NOMO-1 treated with DMSO at 0.1 percent for 48 hours (cell line): Measurements from ENCODE around the gene ING2.

Source experiments
- DNase-seq: peaks from one replicate; lab custom pipeline; 2025; ENCODE audit not compliant: unreplicated experiment; lab: John Stamatoyannopoulos, UW

The ING2 gene

GRCh38 chr4:183499389-183499788, 5.5 kb upstream of the ING2 start:
- DNase-seq: no peak

- peak; percentile 72 for DNase-seq
These were observed 5.1 kb upstream of the ING2 start for GRCh38 chr4:183499801-183500200.

- peak; percentile 50 for DNase-seq
These were observed 1.3 kb upstream of the ING2 start for GRCh38 chr4:183503497-183504063.

- DNase-seq: peak; percentile 98
These were observed 561 bp upstream of the ING2 start for GRCh38 chr4:183504064-183504929.

GRCh38 chr4:183505611-183506388, 942 bp downstream of the ING2 start:
- peak; percentile 76 for DNase-seq

- DNase-seq: no peak
These were observed 1.5 kb downstream of the ING2 start for GRCh38 chr4:183506389-183506735.

DNA sequence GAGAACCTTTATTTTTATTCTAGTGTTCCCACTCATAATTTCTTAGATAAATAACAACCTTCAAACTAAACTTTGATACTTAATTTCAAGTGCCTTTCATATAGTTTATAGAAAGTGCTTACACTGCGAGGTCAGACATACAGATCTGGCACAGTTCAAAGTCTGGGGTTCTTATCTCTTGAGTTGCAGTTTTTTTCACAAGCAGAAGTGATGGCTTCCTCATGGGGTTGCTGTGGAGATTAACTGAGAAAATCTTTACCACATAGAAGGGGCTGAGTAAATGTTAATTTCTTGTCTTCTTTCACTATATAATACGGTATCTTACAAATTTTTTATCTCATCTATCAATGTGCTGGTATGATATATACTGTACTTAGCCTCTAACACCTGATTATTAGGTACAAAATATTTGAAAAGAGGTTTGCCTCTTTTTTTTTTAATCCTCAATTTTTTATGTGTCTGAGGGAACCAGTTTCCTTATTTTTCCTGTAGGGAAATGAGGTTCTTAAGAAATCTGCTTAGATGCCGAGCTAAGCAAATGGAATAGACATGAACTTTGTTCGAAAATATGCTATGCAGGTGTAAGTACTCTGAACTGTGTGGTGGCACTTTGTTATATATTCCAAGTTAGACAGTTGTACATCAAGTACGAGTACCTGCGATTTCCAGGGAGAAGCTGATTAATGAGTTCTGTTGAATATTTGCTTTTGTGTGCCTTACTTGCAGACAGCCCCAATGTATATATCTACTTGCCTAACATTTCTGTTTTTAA, 3.3 kb downstream of the ING2 start:
- DNase-seq: peak; percentile 26

GRCh38 chr4:183508697-183509335, 4.0 kb downstream of the ING2 start:
- DNase-seq: no peak

DNA sequence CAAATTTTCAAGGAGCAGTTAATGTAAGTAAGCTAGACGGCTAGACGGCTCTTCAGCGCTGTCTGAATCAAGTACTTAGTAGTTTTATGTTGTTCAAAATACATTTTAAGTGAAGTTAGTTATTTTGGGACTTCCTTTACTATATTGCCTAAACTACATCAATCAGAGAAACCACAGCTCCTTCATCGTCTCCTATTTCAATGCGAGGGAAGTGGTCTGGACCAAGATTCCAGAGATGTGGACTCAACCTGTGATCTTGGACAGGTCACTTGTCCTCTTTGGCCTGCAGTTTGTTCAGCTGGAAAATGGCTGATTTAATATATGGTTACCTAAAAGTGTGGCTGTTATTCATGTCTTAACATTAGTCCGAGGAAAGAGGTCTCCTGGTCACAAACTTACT, 10.6 kb downstream of the ING2 start:
- peak; percentile 27 for DNase-seq

GRCh38 chr4:183517194-183517593, 12.3 kb downstream of the ING2 start:
- no peak for DNase-seq

DNA sequence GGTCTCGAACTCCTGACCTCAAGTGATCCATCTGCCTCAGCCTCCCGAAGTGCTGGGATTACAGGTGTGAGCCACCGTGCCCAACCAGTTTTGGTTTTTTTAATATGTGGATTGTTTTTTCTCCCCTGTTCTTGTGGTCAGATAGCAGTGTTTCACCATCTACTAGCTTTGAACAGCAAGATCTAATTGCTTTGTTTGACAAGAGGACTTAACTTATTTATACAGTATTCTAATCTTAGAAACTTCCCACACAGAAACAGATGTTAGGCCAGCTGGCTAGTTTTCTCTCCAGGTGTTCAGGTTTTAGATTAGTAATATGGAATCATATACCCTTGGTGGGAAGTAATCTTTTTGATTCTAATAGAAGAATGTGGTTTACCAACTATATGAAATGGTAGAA, 12.9 kb downstream of the ING2 start:
- DNase-seq: no peak

DNA sequence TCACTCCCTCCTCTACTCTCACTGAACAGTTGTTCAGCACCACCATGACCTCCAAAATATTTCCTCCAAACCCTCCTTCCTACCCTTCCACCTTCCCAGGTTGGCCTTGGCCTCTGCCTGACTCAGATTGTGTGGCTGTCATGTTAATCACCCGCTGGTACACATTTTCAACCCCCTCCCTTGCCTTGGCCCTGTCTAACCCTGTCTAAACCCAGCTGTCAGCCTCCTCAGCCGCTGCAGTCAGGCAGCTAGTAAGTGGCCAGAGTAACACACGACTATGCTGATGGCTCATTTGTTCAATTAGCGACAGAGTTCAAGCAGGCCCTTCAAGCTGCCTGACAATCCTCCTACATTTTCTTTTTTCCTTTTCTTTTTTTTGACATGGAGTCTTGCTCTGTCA, 18.0 kb downstream of the ING2 start:
- DNase-seq: no peak

- DNase-seq: no peak
These were observed 22.5 kb downstream of the ING2 start for GRCh38 chr4:183527326-183527725.

DNA sequence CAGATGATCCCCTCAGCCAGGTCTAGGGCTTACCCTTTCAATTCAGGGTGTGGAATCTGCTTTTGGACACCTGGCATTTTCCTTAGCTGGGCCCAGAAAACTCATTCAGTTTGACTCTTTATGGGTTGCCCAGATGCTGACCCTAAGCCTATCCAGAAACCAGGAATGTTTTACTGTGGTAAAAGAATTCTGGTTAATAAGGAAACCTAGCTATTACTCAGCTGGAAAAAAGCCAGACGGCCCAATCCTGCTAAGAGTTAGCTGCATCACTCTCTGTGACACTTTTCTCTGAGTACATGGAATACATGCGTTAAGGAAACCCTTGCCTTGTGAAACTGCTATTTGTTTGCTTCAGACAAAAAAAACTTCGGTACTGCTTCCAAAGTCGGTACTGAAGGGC, 28.0 kb downstream of the ING2 start:
- no peak for DNase-seq

- no peak for DNase-seq
These were observed 28.8 kb downstream of the ING2 start for GRCh38 chr4:183533698-183534097.

- DNase-seq: no peak
These were observed 35.7 kb downstream of the ING2 start for GRCh38 chr4:183540410-183541009.

DNA sequence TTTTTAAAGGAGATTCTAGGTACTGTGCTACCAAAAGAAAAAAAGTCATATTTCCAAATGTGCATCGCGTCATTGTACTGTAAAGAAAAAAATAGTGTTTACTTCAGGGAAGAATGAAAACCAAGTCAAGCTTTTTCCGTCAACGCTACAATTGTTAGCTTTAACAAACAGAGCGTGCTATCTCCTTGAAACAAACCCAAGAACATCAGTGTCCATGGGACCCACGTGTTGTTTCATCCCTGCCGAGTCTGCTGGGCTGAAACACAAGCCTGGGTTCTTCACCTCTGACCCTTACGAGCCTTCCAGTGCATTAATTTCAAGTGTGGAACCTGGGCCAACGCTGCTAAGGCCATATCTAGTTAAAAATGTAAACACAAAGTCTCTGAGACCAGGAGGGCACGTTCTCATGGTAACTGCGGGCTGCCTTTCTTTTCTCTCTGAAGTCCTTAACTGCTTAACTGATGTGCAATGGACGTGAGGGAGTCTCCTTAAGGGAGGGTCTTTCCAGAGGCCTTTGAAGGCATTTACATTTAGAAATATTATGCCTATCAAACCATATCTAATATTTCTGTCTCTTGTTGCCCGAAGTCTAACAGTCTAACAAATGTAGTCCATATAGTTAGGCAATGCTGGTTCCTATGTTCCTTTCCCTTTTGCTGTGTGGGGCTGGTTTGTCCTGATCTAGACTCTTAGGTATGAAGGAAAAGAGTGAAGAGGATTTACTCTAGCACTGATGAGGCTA, 36.3 kb downstream of the ING2 start:
- DNase-seq: no peak

- no peak for DNase-seq
These were observed 36.8 kb downstream of the ING2 start for GRCh38 chr4:183541752-183542040.

DNA sequence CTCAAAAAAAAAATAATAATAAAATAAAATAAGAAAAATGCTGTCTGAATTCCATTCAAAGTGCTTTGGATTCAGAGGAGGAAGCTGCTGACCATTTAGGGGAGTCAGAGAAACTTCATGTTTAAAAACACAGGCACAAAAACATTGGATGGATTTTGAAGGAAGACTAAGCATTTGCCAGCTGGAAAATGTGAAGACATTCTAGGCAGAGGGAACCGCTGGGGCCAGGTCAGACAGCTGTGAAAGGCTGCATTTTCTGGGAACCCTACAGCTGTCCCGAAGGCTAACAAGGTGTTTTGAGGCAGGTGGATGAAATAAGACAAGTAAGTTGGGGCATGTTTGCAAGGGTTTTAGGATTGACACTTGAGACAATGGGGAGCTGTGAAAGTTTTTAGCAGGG, 38.6 kb downstream of the ING2 start:
- no peak for DNase-seq

DNA sequence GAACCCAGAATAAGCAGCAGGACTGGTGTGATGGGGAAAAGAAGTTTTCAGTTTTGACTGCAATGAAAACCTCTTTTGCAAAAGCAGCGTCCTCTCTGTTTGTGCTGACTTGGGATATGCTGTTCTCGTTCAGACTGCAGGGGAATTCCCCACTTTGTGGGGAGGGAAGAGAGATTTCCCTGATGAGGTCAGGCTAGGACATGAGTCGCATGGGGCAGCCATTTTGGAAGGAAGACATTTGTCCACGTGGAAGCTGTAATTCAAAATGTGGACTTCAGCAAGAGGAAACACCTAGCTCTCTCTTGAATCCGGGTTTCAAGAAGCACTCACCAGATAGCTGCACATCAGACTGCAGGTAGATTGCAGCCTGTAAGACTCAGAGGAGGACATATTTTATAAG, 39.3 kb downstream of the ING2 start:
- DNase-seq: no peak
